HL-60 (cell line): ENCODE measurements around the gene PRMT3.
A peak's percentile ranks its signal among the peaks of the same experiment; 100 is the strongest.

ENCODE experiments used
- DNase-seq, 2 experiments: peaks; one replicate each; pipeline ENCODE4 v3.0.0-alpha.2; 2010 to 2020; ENCODE audit warnings: low read depth in 1 of 2, low spot score in 1 of 2
- H3K27ac ChIP-seq: fragments of 250-450 bp; sonication (Bioruptor Pico); replicated peaks from 2 replicates; pipeline ENCODE4 v1.5.1; 2020; ENCODE audit warnings: mild to moderate bottlenecking, moderate library complexity
- H3K27me3 ChIP-seq: fragments of 250-450 bp; sonication (Bioruptor Pico); 2 replicates; pipeline ENCODE4 v1.5.1; 2021; ENCODE audit warnings: mild to moderate bottlenecking, moderate library complexity; ENCODE audit not compliant: insufficient read depth, poor library complexity, severe bottlenecking
- H3K4me3 ChIP-seq: replicated peaks from 2 replicates; pipeline ENCODE4 v1.5.1; 2011; ENCODE audit warnings: mild to moderate bottlenecking, control low read depth, low read length; ENCODE audit not compliant: insufficient read depth
- CTCF ChIP-seq: IDR thresholded peaks from one replicate; pipeline ENCODE4 v1.5.1; 2011; ENCODE audit warnings: low read length, control low read depth, inconsistent platforms; ENCODE audit not compliant: insufficient read depth
- GABPA ChIP-seq: IDR thresholded peaks from 2 replicates; pipeline ENCODE4 v1.6.1; 2012; ENCODE audit warnings: low read depth
- POLR2AphosphoS5 ChIP-seq: IDR thresholded peaks from 2 replicates; pipeline ENCODE4 v1.6.1; 2012; ENCODE audit warnings: low read depth
- REST ChIP-seq: IDR thresholded peaks from 2 replicates; pipeline ENCODE4 v1.6.1; 2012; ENCODE audit warnings: low read depth; ENCODE audit not compliant: insufficient replicate concordance
- SPI1 ChIP-seq: IDR thresholded peaks from 2 replicates; pipeline ENCODE4 v1.6.1; 2012; ENCODE audit warnings: low read depth, mild to moderate bottlenecking, borderline replicate concordance

Gene PRMT3

GRCh38 chr11:20453657-20454316 is 66.3 kb downstream of the PRMT3 start:
- DNase-seq: no peak
- Histone ChIP-seq H3K27ac (no peak overlapping the region), H3K4me3 (no peak overlapping the region), H3K27me3 (no peaks in the 10 kb centered on the region)
- TF ChIP-seq GABPA (no peak), SPI1 (no peak), CTCF (no peak), REST (no peak), POLR2AphosphoS5 (no peak)

GRCh38 chr11:20457001-20457799 is 69.7 kb downstream of the PRMT3 start:
- TF ChIP-seq SPI1 (peak; percentile 27; the same call in 1 of the 2 replicates), POLR2AphosphoS5 (no peak)
- no peak for DNase-seq
- Histone ChIP-seq H3K27ac (no peak overlapping the region), H3K27me3 (no peaks in the 10 kb centered on the region), H3K4me3 (no peak overlapping the region)

- Histone ChIP-seq H3K27ac (no peak overlapping the region), H3K27me3 (no peaks in the 10 kb centered on the region), H3K4me3 (no peak overlapping the region)
- no peak for TF ChIP-seq REST
- no peak for TF ChIP-seq POLR2AphosphoS5
- TF ChIP-seq GABPA: no peak
- no peak for TF ChIP-seq CTCF
- TF ChIP-seq SPI1: no peak
- DNase-seq: no peak
These were observed 70.6 kb downstream of the PRMT3 start for GRCh38 chr11:20457934-20458680.
